ENCODE data around the gene CDH12.
"Not testable (repeated sequence)": the region's sequence is repeated elsewhere in the genome, so short reads cannot be mapped to it uniquely, and the experiment has no call there.

DNA sequence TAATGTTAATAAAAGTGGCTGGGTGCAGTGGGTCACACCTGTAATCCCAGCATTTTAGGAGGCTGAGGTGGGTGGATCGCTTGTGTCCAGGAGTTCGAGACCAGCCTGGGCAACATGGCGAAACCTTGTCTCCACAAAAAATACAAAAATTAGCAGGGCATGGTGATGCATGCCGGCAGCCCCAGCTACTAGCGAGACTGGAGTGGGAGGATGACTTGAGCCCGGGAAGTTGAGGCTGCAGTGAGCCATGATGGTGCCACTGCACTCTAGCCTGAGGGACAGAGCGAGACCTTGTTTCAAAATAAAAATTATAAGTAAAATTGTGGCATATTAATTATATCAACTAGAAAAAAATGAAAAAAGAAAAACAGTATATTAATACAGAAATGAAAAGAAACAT is 336.6 kb downstream of the CDH12 start:
- TF ChIP-seq, protein P1, sequence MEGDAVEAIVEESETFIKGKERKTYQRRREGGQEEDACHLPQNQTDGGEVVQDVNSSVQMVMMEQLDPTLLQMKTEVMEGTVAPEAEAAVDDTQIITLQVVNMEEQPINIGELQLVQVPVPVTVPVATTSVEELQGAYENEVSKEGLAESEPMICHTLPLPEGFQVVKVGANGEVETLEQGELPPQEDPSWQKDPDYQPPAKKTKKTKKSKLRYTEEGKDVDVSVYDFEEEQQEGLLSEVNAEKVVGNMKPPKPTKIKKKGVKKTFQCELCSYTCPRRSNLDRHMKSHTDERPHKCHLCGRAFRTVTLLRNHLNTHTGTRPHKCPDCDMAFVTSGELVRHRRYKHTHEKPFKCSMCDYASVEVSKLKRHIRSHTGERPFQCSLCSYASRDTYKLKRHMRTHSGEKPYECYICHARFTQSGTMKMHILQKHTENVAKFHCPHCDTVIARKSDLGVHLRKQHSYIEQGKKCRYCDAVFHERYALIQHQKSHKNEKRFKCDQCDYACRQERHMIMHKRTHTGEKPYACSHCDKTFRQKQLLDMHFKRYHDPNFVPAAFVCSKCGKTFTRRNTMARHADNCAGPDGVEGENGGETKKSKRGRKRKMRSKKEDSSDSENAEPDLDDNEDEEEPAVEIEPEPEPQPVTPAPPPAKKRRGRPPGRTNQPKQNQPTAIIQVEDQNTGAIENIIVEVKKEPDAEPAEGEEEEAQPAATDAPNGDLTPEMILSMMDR (IDR thresholded peaks at IDR 0.05) = not testable (repeated sequence)
- not testable (repeated sequence) for TF ChIP-seq POLR2AphosphoS5 (IDR thresholded peaks at IDR 0.05)
